WTC11 (cell line): Measurements from ENCODE around the gene GRB10. TPM values are rescaled to one million over a fixed set of nuclear protein-coding genes. Genes with fewer than 3 reads are reported as not detected.

Source experiments
- ATAC-seq: fragments of 200-7000 bp; cut with Tn5 transposase; 2 replicates; pipeline ENCODE4 v1.10.0; 2021; ENCODE audit warnings: mild to moderate bottlenecking, moderate library complexity
- CTCF ChIA-PET: fragments of 300-600 bp; sonication (Branson Sonifier 250); formaldehyde crosslinking; loops from one replicate; lab custom pipeline; 2021; ENCODE audit warnings: antibody characterized with exemption; lab: Charles Lee
- POLR2A ChIA-PET: fragments of 350-600 bp; sonication (Branson Sonifier 250); formaldehyde crosslinking; loops from one replicate; lab custom pipeline; 2021; ENCODE audit warnings: antibody characterized with exemption; lab: Charles Lee
- DNase-seq: peaks from one replicate; pipeline ENCODE4 v3.0.0; 2021; ENCODE audit warnings: low spot score
- H3K27ac Mint-ChIP-seq: 2 replicates; pipeline ENCODE4 v1.8.0; 2021; ENCODE audit warnings: mixed read lengths
- H3K27me3 Mint-ChIP-seq: 2 replicates; pipeline ENCODE4 v1.8.0; 2021; ENCODE audit warnings: low read depth, mild to moderate bottlenecking, moderate library complexity, mixed read lengths
- H3K36me3 Mint-ChIP-seq: 2 replicates; pipeline ENCODE4 v1.8.0; 2021; ENCODE audit warnings: mixed read lengths
- H3K4me1 Mint-ChIP-seq: 2 replicates; pipeline ENCODE4 v1.8.0; 2022; ENCODE audit warnings: mixed read lengths
- H3K4me3 Mint-ChIP-seq: 2 replicates; pipeline ENCODE4 v1.8.0; 2021; ENCODE audit warnings: mild to moderate bottlenecking, moderate library complexity, mixed read lengths
- H3K9me3 Mint-ChIP-seq: 2 replicates; pipeline ENCODE4 v1.8.0; 2021; ENCODE audit warnings: mixed read lengths
- ARID4B ChIP-seq: sonication (generic); formaldehyde crosslinking; IDR thresholded peaks from 2 replicates; pipeline ENCODE4 v1.8.0; 2023; ENCODE audit warnings: missing genetic modification reagents, mild to moderate bottlenecking, borderline replicate concordance
- CREB1 ChIP-seq: sonication (generic); formaldehyde crosslinking; IDR thresholded peaks from 2 replicates; pipeline ENCODE4 v1.8.0; 2023; ENCODE audit warnings: mild to moderate bottlenecking, missing genetic modification reagents
- CTCF ChIP-seq: fragments of 200-600 bp; IDR thresholded peaks from 2 replicates; pipeline ENCODE4 v1.8.0; 2022; ENCODE audit warnings: antibody characterized with exemption
- FOXK1 ChIP-seq: sonication (generic); formaldehyde crosslinking; IDR thresholded peaks from 2 replicates; pipeline ENCODE4 v1.8.0; 2022; ENCODE audit warnings: mild to moderate bottlenecking, moderate library complexity, missing genetic modification reagents
- MXD4 ChIP-seq: fragments of 250-450 bp; sonication (Bioruptor Pico); IDR thresholded peaks from 2 replicates; pipeline ENCODE4 v1.8.0; 2021; ENCODE audit warnings: mild to moderate bottlenecking, moderate library complexity, borderline replicate concordance
- NFE2L1 ChIP-seq: sonication (generic); formaldehyde crosslinking; IDR thresholded peaks from 2 replicates; pipeline ENCODE4 v1.8.1; 2023; ENCODE audit warnings: missing genetic modification reagents
- PRDM15 ChIP-seq: sonication (generic); formaldehyde crosslinking; IDR thresholded peaks from 2 replicates; pipeline ENCODE4 v1.8.0; 2022; ENCODE audit warnings: missing genetic modification reagents
- SOX15 ChIP-seq: fragments of 250-450 bp; sonication (Bioruptor Pico); IDR thresholded peaks from 2 replicates; pipeline ENCODE4 v1.9.0; 2021; ENCODE audit warnings: mild to moderate bottlenecking
- ZMAT4 ChIP-seq: fragments of 250-450 bp; sonication (Bioruptor Pico); IDR thresholded peaks from 2 replicates; pipeline ENCODE4 v1.9.0; 2021; ENCODE audit warnings: mild to moderate bottlenecking
- ZNF232 ChIP-seq: sonication (generic); formaldehyde crosslinking; IDR thresholded peaks from 2 replicates; pipeline ENCODE4 v1.8.0; 2022; ENCODE audit warnings: mild to moderate bottlenecking, missing genetic modification reagents
- ZNF263 ChIP-seq: sonication (generic); formaldehyde crosslinking; IDR thresholded peaks from 2 replicates; pipeline ENCODE4 v1.8.1; 2022; ENCODE audit warnings: low read depth, mild to moderate bottlenecking, moderate library complexity, missing genetic modification reagents
- ZNF416 ChIP-seq: fragments of 250-450 bp; sonication (Bioruptor Pico); IDR thresholded peaks from 2 replicates; pipeline ENCODE4 v1.9.0; 2021; ENCODE audit warnings: mild to moderate bottlenecking, inconsistent platforms
- ZNF532 ChIP-seq: fragments of 250-450 bp; sonication (Bioruptor Pico); IDR thresholded peaks from 2 replicates; pipeline ENCODE4 v1.9.0; 2021; ENCODE audit warnings: mild to moderate bottlenecking, borderline replicate concordance
- total RNA-seq: library from RNA; stranded (reverse); gene quantifications from 3 replicates; pipeline ENCODE4 v1.2.3, GENCODE V29; 2021

Gene GRB10
- total RNA-seq, 1 experiment from 2014 or later = 103 TPM

GRCh38 chr7:50752422-50752821 lies 30.3 kb downstream of the GRB10 start:
- DNase-seq = no peak
- Mint-ChIP-seq H3K27ac (no peak overlapping the region), H3K4me1 (peaks cover 46% of the 10 kb centered on the region), H3K27me3 (no peaks in the 10 kb centered on the region; the same call in 1 of the 2 replicates), H3K36me3 (peaks cover 20% of the 10 kb centered on the region; the same call in 1 of the 2 replicates), H3K9me3 (no peaks in the 10 kb centered on the region), H3K4me3 (no peak overlapping the region)
- TF ChIP-seq ARID4B (CRISPR knock-in tag) (no peak), MXD4 (no peak), CTCF (no peak), ZMAT4 (CRISPR knock-in tag) (no peak), CREB1 (CRISPR knock-in tag) (no peak), SOX15 (CRISPR knock-in tag) (no peak), ZNF232 (CRISPR knock-in tag) (no peak), ZNF532 (no peak), ZNF263 (no peak), PRDM15 (CRISPR knock-in tag) (no peak), NFE2L1 (CRISPR knock-in tag) (no peak), FOXK1 (CRISPR knock-in tag) (no peak), ZNF416 (CRISPR knock-in tag) (no peak)
- ATAC-seq = peak; percentile 46
- CTCF ChIA-PET = interaction anchor here (0.8 kb wide), 1 partner anchor 11 kb away, joined by 3 read pairs; no protein-coding TSS in a partner anchor
- POLR2A ChIA-PET = no interaction called here
